Stimulated activated naive CD8-positive, alpha-beta T cell treated with anti-CD3 and anti-CD28 coated beads, Interleukin-15, Interleukin-2, amounts not matched to agents 100 ng/mL and 50 ng/mL, for 24 hours (primary cell): ENCODE measurements around the gene CAPN15.

Experiments used
- H3K27ac Mint-ChIP-seq: one replicate; pipeline ENCODE4 v1.8.0; 2021; ENCODE audit warnings: mild to moderate bottlenecking, mixed read lengths
- H3K27me3 Mint-ChIP-seq: one replicate; pipeline ENCODE4 v1.8.0; 2021; ENCODE audit warnings: mixed read lengths
- H3K36me3 Mint-ChIP-seq: one replicate; pipeline ENCODE4 v1.8.0; 2021; ENCODE audit warnings: low read depth, mixed read lengths
- H3K4me1 Mint-ChIP-seq: one replicate; pipeline ENCODE4 v1.8.0; 2021; ENCODE audit warnings: low read depth, mixed read lengths
- H3K4me3 Mint-ChIP-seq: one replicate; pipeline ENCODE4 v1.8.0; 2021; ENCODE audit warnings: mild to moderate bottlenecking, mixed read lengths
- H3K9me3 Mint-ChIP-seq: one replicate; pipeline ENCODE4 v1.8.0; 2021; ENCODE audit warnings: mixed read lengths

The CAPN15 gene

DNA sequence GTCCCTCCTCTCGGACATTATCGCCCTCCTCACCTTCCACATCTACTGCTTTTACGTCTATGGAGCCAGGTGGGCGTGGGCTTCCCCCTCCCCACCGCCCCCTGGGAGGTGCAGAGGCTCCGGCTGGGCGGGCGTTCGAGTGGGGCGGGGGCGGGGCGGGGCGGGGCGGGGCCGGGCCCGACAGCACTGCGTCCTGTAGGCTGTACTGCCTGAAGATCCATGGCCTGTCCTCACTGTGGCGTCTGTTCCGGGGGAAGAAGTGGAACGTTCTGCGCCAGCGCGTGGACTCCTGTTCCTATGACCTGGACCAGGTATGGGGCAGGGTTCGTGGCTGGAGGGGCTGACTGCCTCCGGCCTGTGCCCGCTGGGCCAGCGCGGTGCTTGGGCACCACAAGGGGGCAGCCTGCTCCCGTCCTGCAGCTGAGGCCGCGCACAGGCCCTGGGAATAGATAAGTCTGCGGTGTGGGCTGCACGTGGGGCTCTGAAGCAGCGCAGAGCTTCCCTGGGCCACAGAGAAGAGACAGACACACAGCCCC is 51.4 kb downstream of the CAPN15 start:
- no peaks in the 10 kb centered on the region for H3K27me3 Mint-ChIP-seq
- no peaks in the 10 kb centered on the region for H3K9me3 Mint-ChIP-seq
- H3K27ac Mint-ChIP-seq = no peak overlapping the region
- H3K4me1 Mint-ChIP-seq = no peaks in the 10 kb centered on the region
- no peaks in the 10 kb centered on the region for H3K36me3 Mint-ChIP-seq
- no peak overlapping the region for H3K4me3 Mint-ChIP-seq

DNA sequence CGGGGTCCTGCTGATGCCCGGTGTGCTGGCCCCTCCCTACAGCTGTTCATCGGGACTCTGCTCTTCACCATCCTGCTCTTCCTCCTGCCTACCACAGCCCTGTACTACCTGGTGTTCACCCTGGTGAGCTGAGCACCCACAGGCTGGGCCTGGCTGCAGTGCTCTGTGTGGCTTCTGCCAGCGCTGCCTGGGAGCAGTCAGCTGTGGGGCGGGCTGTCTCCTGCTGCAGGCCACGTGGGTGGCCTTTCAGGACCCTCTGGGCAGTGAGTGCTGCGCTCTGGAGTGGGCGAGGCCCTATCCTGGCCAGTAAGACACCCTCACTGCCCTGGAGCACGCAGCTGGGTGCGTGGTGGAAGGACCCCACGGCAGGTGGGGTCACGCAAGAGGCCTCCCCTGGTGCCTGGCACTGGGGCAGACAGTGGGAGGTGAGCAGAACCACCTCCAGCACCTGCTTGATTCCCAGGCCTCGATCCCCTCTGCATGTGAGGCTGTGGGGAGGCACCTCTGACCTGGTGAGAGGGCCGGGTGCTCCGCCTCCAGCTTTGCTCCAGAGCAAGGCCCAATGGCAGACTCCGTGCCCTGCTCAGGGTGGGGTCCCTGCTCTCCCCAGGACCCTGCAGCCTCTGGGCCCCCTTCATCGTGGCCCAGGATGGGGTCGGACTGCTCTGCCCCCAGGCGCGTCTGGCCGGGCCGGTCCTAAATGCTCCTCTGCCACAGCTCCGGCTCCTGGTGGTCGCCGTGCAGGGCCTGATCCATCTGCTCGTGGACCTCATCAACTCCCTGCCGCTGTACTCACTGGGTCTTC is 52.8 kb downstream of the CAPN15 start:
- H3K36me3 Mint-ChIP-seq = no peaks in the 10 kb centered on the region
- H3K4me3 Mint-ChIP-seq = no peak overlapping the region
- no peaks in the 10 kb centered on the region for H3K27me3 Mint-ChIP-seq
- H3K9me3 Mint-ChIP-seq = no peaks in the 10 kb centered on the region
- H3K4me1 Mint-ChIP-seq = no peaks in the 10 kb centered on the region
- H3K27ac Mint-ChIP-seq = no peak overlapping the region

DNA sequence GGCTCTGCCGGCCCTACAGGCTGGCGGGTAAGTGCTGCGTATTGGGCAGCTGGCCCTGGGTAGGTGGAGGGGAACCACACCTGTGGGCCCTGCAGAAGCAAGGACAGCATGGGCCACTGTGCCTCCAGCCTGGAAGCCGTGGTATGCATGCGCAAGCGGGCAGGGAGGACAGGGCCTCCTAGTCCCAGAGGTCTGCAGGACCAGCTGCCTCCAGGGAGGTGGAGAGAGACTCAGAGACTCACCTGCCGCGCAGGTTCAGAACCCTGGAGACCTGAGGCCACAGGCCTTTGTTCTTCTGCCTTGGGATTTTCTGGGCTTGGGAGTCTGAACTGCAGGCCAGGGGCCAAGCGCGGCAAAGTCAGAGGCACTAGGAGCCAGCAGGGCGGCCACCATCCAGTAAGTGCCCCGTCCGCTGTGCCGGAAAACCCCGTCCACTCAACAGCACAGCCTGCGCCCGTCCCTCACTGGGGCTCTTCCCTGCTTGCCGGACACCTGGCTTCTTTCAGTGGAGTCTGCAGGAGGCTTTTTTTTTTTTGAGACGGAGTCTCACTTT is 53.5 kb downstream of the CAPN15 start:
- H3K27ac Mint-ChIP-seq = no peak overlapping the region
- no peaks in the 10 kb centered on the region for H3K36me3 Mint-ChIP-seq
- H3K4me3 Mint-ChIP-seq = no peak overlapping the region
- no peaks in the 10 kb centered on the region for H3K4me1 Mint-ChIP-seq
- H3K9me3 Mint-ChIP-seq = no peaks in the 10 kb centered on the region
- H3K27me3 Mint-ChIP-seq = no peaks in the 10 kb centered on the region

DNA sequence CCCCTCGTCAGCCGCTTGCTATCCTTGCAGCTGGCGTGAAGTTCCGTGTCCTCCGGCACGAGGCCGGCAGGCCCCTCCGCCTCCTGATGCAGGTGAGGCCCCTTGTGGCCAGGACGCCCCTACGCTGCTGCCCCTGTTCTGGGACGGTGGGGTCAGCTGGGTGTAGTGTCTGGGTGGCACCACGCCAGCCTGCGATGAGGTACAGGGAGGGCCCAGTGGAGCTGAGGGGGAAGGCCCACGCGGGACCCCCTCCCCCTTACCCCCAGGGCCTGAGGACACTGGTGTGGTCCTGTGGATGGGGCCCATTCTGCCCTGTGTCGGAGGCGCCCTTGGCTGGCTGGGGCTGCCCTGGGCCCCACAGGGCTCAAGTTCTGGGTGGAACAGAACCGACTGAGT is 54.7 kb downstream of the CAPN15 start:
- no peak overlapping the region for H3K4me3 Mint-ChIP-seq
- no peak overlapping the region for H3K27ac Mint-ChIP-seq
- no peaks in the 10 kb centered on the region for H3K4me1 Mint-ChIP-seq
- no peaks in the 10 kb centered on the region for H3K9me3 Mint-ChIP-seq
- no peaks in the 10 kb centered on the region for H3K27me3 Mint-ChIP-seq
- no peaks in the 10 kb centered on the region for H3K36me3 Mint-ChIP-seq

DNA sequence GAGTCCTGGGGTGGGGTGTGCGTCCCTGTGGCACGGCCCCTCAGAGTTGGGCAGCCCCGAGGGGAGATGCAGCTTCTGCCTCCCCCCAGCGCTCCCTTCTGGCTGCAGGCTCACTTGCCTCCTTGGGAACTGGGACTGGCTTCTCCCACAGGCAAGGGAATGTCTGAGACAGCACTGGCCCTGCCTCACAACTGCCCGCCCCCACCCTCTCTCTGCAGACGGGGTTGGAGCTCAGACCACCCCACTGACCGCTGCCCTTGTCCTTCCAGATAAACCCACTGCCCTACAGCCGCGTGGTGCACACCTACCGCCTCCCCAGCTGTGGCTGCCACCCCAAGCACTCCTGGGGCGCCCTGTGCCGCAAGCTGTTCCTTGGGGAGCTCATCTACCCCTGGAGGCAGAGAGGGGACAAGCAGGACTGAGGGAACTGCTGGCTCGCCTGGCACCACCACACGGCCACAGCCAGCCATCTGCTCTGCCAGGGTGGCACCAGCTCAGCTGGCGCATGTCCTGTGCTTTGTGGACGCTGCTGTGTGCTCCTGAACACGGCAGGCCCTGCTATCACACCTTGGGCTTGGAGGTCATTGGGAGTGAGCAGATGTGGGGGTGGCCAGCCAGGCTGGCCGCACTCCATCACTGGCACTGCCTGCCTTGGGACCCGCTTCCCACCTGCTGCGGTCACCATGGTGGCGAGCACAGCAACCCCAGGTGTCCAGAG is 55.3 kb downstream of the CAPN15 start:
- H3K4me1 Mint-ChIP-seq = peaks cover 4% of the 10 kb centered on the region
- H3K27ac Mint-ChIP-seq = no peak overlapping the region
- no peak overlapping the region for H3K4me3 Mint-ChIP-seq
- H3K9me3 Mint-ChIP-seq = no peaks in the 10 kb centered on the region
- H3K27me3 Mint-ChIP-seq = no peaks in the 10 kb centered on the region
- H3K36me3 Mint-ChIP-seq = peaks cover 3% of the 10 kb centered on the region

DNA sequence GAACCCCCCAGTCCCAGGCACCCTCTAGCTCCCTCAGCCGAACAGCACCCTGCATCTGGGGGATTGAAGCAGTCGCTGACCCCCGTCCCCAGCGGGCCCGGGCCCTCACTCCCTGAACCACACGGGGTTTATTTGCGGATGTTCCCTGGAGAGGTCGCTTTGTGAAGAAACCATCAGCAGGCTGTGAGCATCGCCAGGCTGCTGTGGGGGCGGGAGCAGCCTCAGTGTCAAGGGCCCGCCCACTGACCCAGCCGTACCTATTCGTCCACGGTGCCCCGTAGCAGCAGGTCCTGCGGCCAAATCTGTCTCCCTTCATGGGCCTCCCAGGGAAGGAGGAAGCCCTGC is 55.9 kb downstream of the CAPN15 start:
- Mint-ChIP-seq H3K36me3 (peaks cover 6% of the 10 kb centered on the region), H3K4me1 (peaks cover 4% of the 10 kb centered on the region), H3K4me3 (no peak overlapping the region), H3K9me3 (no peaks in the 10 kb centered on the region), H3K27ac (no peak overlapping the region), H3K27me3 (no peaks in the 10 kb centered on the region)

DNA sequence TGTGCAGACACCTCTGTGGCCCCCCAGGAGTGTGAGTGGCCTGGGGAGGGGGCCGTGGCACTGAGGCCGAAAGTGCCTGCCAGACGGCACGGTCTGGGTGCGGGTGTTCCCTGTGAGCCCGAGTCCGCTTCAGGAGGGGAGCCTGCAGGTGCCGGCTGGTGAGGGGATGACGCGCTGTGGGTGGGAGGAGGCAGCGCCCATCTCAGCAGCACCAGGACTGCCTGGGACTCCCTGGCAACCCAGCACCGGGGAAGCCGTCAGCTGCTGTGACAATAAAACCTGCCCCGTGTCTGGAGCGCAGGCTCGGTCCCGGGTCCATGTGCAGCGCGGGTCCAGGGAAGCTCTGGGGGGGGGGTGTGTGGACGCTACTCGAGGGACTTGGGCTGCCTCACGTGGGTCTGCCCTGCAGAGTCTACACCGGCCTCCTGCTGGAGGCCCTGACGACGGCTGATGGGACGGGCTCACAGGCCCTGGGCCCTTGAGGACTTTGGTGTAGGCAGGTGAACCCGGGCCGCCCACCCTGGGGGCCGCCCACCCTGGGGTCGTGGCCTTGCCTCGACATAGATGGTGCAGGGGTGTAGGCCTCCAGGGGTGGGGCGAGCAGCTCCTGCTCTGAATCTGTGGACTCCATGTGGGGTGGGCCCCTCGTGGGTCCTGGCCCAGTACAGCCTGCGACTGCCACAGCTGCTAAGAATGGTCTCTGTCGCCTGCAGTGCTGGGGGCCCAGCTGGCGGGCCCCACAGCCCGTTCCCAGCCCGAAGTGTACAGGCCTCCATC is 56.5 kb downstream of the CAPN15 start:
- no peak overlapping the region for H3K27ac Mint-ChIP-seq
- H3K9me3 Mint-ChIP-seq = no peaks in the 10 kb centered on the region
- no peaks in the 10 kb centered on the region for H3K27me3 Mint-ChIP-seq
- peaks cover 4% of the 10 kb centered on the region for H3K4me1 Mint-ChIP-seq
- H3K36me3 Mint-ChIP-seq = peaks cover 7% of the 10 kb centered on the region
- H3K4me3 Mint-ChIP-seq = no peak overlapping the region

DNA sequence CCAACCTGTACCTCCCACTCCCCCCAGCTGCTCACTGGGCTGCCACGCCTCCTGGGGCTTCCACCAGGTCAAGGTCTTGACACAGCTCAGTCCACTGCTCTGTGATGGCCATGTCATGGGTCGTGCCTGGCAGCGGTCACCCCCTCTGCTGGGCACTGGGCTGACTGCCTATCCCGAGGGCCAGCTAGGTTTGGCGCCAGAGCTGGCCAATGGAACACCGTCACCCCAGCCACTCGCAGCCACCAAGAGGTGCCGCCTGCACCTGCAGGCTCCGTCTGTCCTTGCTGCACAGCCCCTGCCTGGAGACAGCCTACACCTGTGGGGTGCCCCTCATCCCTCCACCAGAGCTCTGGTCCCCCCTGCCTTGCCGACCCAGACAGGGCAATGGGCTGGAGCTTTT is 57.8 kb downstream of the CAPN15 start:
- Mint-ChIP-seq H3K36me3 (peaks cover 7% of the 10 kb centered on the region), H3K4me1 (peaks cover 4% of the 10 kb centered on the region), H3K4me3 (no peak overlapping the region), H3K9me3 (no peaks in the 10 kb centered on the region), H3K27me3 (no peaks in the 10 kb centered on the region), H3K27ac (no peak overlapping the region)

DNA sequence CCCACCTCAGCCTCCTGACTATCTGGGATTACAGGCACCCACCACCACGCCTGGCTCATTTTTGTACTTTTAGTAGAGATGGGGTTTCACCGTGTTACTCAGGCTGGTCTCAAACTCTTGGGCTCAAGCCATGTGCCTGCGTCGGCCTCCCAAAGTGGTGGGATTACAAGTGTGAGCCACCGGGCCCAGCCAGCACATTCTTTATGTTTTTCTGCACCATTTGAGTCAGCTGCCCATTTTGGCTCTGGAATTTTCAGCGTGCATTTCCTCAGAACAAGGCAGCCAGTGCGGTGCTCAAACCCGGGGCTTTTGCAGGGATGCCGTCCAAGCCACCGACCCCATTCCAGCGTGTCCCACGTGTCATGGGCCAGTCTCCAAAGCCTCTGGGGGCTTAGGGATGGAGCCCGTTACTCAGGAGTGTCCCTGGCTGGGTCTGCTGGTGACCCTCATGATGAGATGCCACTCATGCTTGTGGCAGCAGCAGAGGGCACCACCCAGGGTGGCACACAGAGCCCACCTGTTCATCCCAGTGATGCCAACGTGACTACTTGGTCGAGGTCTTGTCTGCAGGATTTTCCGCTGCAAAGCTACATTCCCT is 58.6 kb downstream of the CAPN15 start:
- H3K9me3 Mint-ChIP-seq = no peaks in the 10 kb centered on the region
- peak overlapping the region; percentile 26 for H3K27ac Mint-ChIP-seq
- H3K27me3 Mint-ChIP-seq = no peaks in the 10 kb centered on the region
- H3K4me3 Mint-ChIP-seq = no peak overlapping the region
- H3K4me1 Mint-ChIP-seq = peaks cover 11% of the 10 kb centered on the region
- peaks cover 7% of the 10 kb centered on the region for H3K36me3 Mint-ChIP-seq

DNA sequence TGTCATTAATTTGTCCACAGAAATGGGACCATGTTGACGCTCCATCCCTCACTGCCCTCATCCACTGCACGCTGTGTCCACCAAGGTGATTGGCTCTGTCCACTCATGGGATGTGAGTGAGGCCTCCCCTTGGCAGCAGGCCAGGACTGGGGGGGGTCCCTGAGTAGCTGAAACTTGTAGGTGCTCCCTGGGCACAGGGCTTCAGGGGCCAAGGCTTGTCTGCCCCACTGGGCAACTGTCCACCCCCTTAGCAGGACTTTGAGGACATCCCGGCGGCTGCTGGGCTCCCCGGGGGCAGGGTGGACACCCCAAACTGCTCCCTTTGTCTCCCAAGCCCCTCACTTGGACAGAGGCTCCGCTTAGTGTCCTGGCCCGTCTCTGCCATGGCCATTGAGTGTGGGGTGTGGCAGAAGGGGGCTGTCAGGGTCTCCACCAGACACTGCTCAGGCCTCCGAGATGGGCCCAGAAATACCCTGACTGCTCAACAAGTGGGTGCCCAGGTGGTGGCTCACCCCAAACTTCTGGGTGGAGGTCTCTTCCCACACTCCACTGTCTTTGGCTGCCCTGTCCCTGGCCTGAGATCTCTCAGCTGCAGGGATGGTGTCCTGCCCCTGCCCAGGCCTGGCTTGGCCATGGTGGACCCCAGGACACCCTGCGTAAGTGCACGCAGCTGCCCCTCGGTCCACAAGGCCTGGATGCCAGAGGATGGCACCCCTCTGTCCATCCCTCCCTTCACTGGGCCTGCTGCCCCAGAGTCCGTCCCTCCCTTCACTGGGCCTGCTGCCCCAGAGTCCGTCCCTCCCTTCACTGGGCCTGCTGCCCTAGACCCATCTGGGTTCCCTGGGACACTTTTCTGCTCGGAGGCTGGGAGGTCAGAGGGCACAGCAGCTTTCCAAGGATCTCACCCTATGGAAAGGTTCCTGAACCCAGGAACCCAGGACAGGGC is 59.4 kb downstream of the CAPN15 start:
- H3K4me1 Mint-ChIP-seq = peaks cover 13% of the 10 kb centered on the region
- peak overlapping the region; percentile 91 for H3K4me3 Mint-ChIP-seq
- H3K27ac Mint-ChIP-seq = peak overlapping the region; percentile 97
- H3K36me3 Mint-ChIP-seq = peaks cover 7% of the 10 kb centered on the region
- H3K27me3 Mint-ChIP-seq = no peaks in the 10 kb centered on the region
- no peaks in the 10 kb centered on the region for H3K9me3 Mint-ChIP-seq

DNA sequence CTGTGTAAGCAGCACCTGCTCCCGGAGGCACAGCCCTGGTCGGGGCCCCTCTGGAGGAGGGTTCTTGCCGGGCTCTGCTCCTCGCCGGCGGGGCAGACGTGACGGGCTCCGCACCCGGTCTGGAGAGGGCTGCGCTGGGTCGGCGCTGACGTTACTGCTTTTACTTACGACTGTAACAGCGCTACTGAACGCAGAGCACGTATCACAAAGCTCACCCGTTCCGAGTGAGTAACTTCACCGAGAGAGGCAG is 61.1 kb downstream of the CAPN15 start:
- Mint-ChIP-seq H3K9me3 (no peaks in the 10 kb centered on the region), H3K27me3 (no peaks in the 10 kb centered on the region), H3K4me1 (peaks cover 21% of the 10 kb centered on the region), H3K4me3 (peak overlapping the region; percentile 91), H3K27ac (peak overlapping the region; percentile 97), H3K36me3 (peaks cover 7% of the 10 kb centered on the region)

DNA sequence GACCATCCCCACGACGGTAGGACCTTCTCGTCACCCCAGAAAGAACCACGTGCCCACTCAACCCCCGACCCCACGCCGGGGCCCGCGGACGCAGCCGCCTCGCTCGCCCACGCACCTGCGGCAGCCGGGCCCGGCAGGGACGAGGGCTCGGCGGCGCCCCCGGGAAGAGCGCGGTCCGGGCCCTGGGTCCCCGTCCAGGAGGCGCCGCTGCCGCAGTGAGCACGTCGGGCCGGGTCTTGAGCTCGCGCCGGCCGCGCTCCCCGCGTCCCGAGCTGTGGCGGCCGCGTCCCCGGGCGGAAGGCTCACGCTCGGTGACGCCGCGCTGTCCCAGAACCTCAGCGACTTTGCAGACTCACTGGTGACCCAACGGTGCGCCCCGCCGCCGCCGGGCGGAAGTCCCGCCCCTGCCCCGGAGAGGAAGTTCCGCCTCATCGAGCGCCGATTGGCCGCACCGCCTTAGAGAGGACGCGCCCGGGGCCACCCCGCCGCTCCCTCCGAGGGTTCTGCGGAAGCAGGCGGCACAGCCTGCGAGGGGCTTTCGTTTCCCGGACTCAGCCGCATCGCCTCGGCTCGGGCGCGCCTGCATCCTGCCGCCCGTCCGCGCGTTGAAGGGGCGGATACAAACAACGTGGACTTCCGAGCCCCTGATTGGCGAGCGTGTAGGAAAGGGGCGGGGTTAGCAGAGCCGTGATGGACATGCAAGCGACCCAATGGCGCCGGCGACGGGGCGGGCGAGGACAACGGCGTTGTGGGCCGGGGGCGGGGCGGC is 61.6 kb downstream of the CAPN15 start:
- Mint-ChIP-seq H3K4me3 (peak overlapping the region; percentile 91), H3K27me3 (no peaks in the 10 kb centered on the region), H3K4me1 (peaks cover 23% of the 10 kb centered on the region), H3K36me3 (peaks cover 7% of the 10 kb centered on the region), H3K9me3 (no peaks in the 10 kb centered on the region), H3K27ac (peak overlapping the region; percentile 98)

DNA sequence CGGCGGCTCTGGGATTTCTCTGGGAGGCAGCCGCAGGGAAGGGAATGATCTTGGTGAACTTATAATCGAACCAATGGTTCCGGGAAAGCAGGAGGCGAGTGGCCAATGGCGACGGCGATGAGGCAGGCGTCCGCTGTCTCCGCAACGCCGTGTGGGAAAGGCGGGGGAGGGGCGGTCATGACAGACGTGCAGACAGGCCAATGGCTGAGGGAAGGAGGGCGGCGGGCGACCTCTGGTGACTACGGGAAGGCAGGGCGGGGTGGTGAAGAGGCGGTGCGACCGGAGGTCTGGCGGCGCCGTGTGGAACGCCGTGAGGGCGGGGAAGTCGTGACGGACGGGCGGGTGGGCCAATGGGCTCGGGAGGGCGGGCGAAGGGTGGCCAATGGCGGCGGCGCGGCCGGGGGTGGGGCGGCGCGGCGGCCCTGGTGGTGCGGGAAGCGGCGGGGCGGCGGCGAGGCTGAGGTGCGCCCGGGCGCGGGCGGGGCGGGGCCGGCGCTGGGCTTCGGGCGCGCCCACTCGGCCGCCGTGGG is 62.2 kb downstream of the CAPN15 start, which contains the start of gene RAB40C:
Gene RAB40C (plus strand): TSS at position 409 of the 530 bp plus-strand sequence. CDS start 226 bp downstream, outside the sequence.
- peaks cover 7% of the 10 kb centered on the region for H3K36me3 Mint-ChIP-seq
- peak within 1 kb of the TSS; percentile 98 for H3K27ac Mint-ChIP-seq
- peak within 1 kb of the TSS; percentile 91 for H3K4me3 Mint-ChIP-seq
- H3K27me3 Mint-ChIP-seq = no peaks in the 10 kb centered on the region
- no peaks in the 10 kb centered on the region for H3K9me3 Mint-ChIP-seq
- H3K4me1 Mint-ChIP-seq = peaks cover 25% of the 10 kb centered on the region
